Neural progenitor cell (in vitro differentiated cells): Measurements from ENCODE around the gene PRRT1B.

ENCODE experiments used
- EZH2 ChIP-seq: fragments of 200-600 bp; sonication (generic); IDR thresholded peaks from 2 replicates; pipeline ENCODE4 v1.6.1; 2017; ENCODE audit warnings: antibody characterized with exemption, mild to moderate bottlenecking, moderate library complexity
- EZH2phosphoT487 ChIP-seq: fragments of 200-600 bp; sonication (generic); IDR thresholded peaks from 2 replicates; pipeline ENCODE4 v1.6.1; 2017; ENCODE audit warnings: antibody characterized with exemption
- TF ChIP-seq, protein P1 (sequence below): fragments of 200-600 bp; sonication (generic); IDR thresholded peaks from 2 replicates; pipeline ENCODE4 v1.5.1; 2017; ENCODE audit warnings: antibody characterized with exemption, mild to moderate bottlenecking

DNA sequence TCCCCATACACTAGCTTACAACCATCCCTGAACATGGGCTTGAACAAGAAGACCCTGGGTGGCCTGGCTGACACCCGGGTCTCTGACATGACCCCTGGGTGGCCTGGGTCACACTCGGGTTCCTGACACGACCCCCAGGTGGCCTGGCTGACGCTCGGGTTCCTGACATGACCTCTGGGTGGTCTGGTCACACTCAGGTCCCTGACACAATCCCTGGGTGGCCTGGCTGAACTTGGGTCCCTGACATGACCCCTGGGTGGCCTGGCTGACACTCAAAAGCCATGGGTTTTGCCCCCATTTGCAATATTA lies 38.0 kb downstream of the PRRT1B start:
- TF ChIP-seq, protein P1, sequence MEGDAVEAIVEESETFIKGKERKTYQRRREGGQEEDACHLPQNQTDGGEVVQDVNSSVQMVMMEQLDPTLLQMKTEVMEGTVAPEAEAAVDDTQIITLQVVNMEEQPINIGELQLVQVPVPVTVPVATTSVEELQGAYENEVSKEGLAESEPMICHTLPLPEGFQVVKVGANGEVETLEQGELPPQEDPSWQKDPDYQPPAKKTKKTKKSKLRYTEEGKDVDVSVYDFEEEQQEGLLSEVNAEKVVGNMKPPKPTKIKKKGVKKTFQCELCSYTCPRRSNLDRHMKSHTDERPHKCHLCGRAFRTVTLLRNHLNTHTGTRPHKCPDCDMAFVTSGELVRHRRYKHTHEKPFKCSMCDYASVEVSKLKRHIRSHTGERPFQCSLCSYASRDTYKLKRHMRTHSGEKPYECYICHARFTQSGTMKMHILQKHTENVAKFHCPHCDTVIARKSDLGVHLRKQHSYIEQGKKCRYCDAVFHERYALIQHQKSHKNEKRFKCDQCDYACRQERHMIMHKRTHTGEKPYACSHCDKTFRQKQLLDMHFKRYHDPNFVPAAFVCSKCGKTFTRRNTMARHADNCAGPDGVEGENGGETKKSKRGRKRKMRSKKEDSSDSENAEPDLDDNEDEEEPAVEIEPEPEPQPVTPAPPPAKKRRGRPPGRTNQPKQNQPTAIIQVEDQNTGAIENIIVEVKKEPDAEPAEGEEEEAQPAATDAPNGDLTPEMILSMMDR, result no peak
- TF ChIP-seq EZH2 (no peak), EZH2phosphoT487 (no peak)
